Measurements from ENCODE around the gene ACTN4.

DNA sequence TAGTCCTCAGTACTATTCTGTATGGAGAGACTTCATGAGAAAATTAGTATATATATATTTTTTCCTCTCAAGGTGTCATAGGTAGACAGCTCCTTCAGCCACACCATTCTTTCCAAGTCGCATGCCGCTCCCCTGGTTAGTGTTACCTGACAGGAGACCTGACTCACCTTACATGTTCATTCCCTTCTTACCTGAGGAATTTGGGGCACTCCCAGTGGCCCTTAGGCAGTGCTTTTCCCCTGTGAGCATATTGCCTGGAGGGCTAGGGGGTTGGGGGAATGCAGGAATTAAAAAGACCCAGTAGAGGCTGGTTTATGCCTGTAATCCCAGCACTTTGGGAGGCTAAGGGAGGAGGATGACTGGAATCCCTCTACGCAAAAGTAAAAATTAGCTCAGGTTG lies 9.0 kb upstream of the ACTN4 start:
- TF ChIP-seq, protein P1, sequence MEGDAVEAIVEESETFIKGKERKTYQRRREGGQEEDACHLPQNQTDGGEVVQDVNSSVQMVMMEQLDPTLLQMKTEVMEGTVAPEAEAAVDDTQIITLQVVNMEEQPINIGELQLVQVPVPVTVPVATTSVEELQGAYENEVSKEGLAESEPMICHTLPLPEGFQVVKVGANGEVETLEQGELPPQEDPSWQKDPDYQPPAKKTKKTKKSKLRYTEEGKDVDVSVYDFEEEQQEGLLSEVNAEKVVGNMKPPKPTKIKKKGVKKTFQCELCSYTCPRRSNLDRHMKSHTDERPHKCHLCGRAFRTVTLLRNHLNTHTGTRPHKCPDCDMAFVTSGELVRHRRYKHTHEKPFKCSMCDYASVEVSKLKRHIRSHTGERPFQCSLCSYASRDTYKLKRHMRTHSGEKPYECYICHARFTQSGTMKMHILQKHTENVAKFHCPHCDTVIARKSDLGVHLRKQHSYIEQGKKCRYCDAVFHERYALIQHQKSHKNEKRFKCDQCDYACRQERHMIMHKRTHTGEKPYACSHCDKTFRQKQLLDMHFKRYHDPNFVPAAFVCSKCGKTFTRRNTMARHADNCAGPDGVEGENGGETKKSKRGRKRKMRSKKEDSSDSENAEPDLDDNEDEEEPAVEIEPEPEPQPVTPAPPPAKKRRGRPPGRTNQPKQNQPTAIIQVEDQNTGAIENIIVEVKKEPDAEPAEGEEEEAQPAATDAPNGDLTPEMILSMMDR (IDR thresholded peaks at IDR 0.05; ENCODE audit: extremely low read depth in 1 of 2, insufficient read depth in 1 of 2, low read depth in 1 of 2, low read length in 2 of 2): no peak
- no peak for TF ChIP-seq POLR2A (IDR thresholded peaks at IDR 0.05; ENCODE audit: low read depth, low read length)
- TF ChIP-seq EZH2 (IDR thresholded peaks at IDR 0.05; ENCODE audit: borderline replicate concordance, low read depth, low read length, severe bottlenecking): no peak
- TF ChIP-seq, protein P2, sequence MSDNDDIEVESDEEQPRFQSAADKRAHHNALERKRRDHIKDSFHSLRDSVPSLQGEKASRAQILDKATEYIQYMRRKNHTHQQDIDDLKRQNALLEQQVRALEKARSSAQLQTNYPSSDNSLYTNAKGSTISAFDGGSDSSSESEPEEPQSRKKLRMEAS (IDR thresholded peaks at IDR 0.05; ENCODE audit: insufficient read depth, insufficient read length): no peak
- TF ChIP-seq FOS (IDR thresholded peaks at IDR 0.05; ENCODE audit: borderline replicate concordance, insufficient read depth, low read length): no peak
